Lower lobe of right lung (tissue), 2 donors: Measurements from ENCODE around the gene TEX35. TPM values are rescaled to one million over a fixed set of nuclear protein-coding genes. Genes with fewer than 3 reads are reported as not detected.

Experiments used
- ATAC-seq, 2 donors: fragments of 200-7000 bp; cut with Tn5 transposase; one replicate each; pipeline ENCODE4 v1.9.1; 2020 to 2022; ENCODE audit warnings: mild to moderate bottlenecking in 2 of 2, moderate library complexity in 2 of 2
- DNase-seq: peaks from one replicate; pipeline ENCODE4 v3.0.0-alpha.2; 2020
- H3K27ac ChIP-seq: fragments of 200-600 bp; one replicate; pipeline ENCODE4 v1.8.0; 2022
- H3K27me3 ChIP-seq: fragments of 200-600 bp; one replicate; pipeline ENCODE4 v1.8.0; 2022; ENCODE audit warnings: low read depth
- H3K36me3 ChIP-seq: fragments of 200-600 bp; one replicate; pipeline ENCODE4 v1.8.0; 2022; ENCODE audit warnings: mild to moderate bottlenecking
- H3K4me1 ChIP-seq: fragments of 200-600 bp; one replicate; pipeline ENCODE4 v1.8.0; 2022
- H3K4me3 ChIP-seq: fragments of 200-600 bp; one replicate; pipeline ENCODE4 v1.8.0; 2022; ENCODE audit warnings: mild to moderate bottlenecking
- H3K9me3 ChIP-seq: fragments of 200-600 bp; one replicate; pipeline ENCODE4 v1.8.0; 2022
- CTCF ChIP-seq: fragments of 200-600 bp; IDR thresholded peaks from one replicate; pipeline ENCODE4 v1.8.0; 2022; ENCODE audit warnings: antibody characterized with exemption, mild to moderate bottlenecking
- intact Hi-C: fragments of 100-400 bp; cut with DNase I; formaldehyde crosslinking; loops from one replicate; pipeline ENCODE4 v1.11.0; 2022
- total RNA-seq: library from RNA; stranded (reverse); fragmentation: NEBNext Ultra II Directional; extraction: Animal tissue kit (Norgen Biotek cat#: 25700); gene quantifications from one replicate; pipeline ENCODE4 v1.2.1, GENCODE V29; 2021
- donor health status: DM: no; HTN: yes; CAD: no; lungs with severe emphysema.

Gene TEX35
- total RNA-seq, 1 donor from 2014 or later, result not detected

GRCh38 chr1:178541829-178542553, 29.1 kb downstream of the TEX35 start:
- H3K9me3 ChIP-seq, result no peaks in the 10 kb centered on the region
- TF ChIP-seq CTCF, result no peak
- H3K27me3 ChIP-seq, result no peaks in the 10 kb centered on the region
- peaks cover 13% of the 10 kb centered on the region for H3K4me1 ChIP-seq
- intact Hi-C loops, result loop anchor here (5.0 kb wide), 1 partner anchor 210 kb away; no protein-coding TSS in a partner anchor
- H3K27ac ChIP-seq, result peak overlapping the region; percentile 75
- no peaks in the 10 kb centered on the region for H3K36me3 ChIP-seq
- ATAC-seq (peak; percentile 74 to 86), DNase-seq (peak; percentile 72)
- H3K4me3 ChIP-seq, result peak overlapping the region; percentile 86

- H3K4me3 ChIP-seq, result peak overlapping the region; percentile 86
- H3K27ac ChIP-seq, result peak overlapping the region; percentile 75
- peak; percentile 97 to 98 for ATAC-seq
- intact Hi-C loops, result loop anchor here (5.0 kb wide), 1 partner anchor 210 kb away; no protein-coding TSS in a partner anchor
- TF ChIP-seq CTCF, result peak; percentile 98
- no peaks in the 10 kb centered on the region for H3K9me3 ChIP-seq
- H3K36me3 ChIP-seq, result no peaks in the 10 kb centered on the region
- peaks cover 7% of the 10 kb centered on the region for H3K4me1 ChIP-seq
- no peaks in the 10 kb centered on the region for H3K27me3 ChIP-seq
- peak; percentile 90 for DNase-seq
These were observed 29.8 kb downstream of the TEX35 start for GRCh38 chr1:178542554-178543289.

GRCh38 chr1:178543290-178543607, 30.3 kb downstream of the TEX35 start:
- no peak for DNase-seq
- Histone ChIP-seq H3K4me3 (peak overlapping the region; percentile 86), H3K4me1 (peaks cover 6% of the 10 kb centered on the region), H3K36me3 (no peaks in the 10 kb centered on the region), H3K27me3 (no peaks in the 10 kb centered on the region), H3K27ac (peak overlapping the region; percentile 75), H3K9me3 (no peaks in the 10 kb centered on the region)
- intact Hi-C loops, result loop anchor here (5.0 kb wide), 1 partner anchor 209 kb away; no protein-coding TSS in a partner anchor
- peak; percentile 23 to 42 for ATAC-seq
- TF ChIP-seq CTCF, result no peak

- Histone ChIP-seq H3K9me3 (no peaks in the 10 kb centered on the region), H3K36me3 (no peaks in the 10 kb centered on the region), H3K27me3 (no peaks in the 10 kb centered on the region), H3K27ac (no peak overlapping the region), H3K4me1 (peaks cover 6% of the 10 kb centered on the region), H3K4me3 (no peak overlapping the region)
- ATAC-seq (no peak), DNase-seq (no peak)
- TF ChIP-seq CTCF, result no peak
- intact Hi-C loops, result loop anchor here (5.0 kb wide), 1 partner anchor 208 kb away; no protein-coding TSS in a partner anchor
These were observed 31.6 kb downstream of the TEX35 start for GRCh38 chr1:178544531-178544930.

- no peak for TF ChIP-seq CTCF
- DNase-seq, result no peak
- no peaks in the 10 kb centered on the region for H3K9me3 ChIP-seq
- no peak for ATAC-seq
- no peak overlapping the region for H3K27ac ChIP-seq
- H3K4me3 ChIP-seq, result no peak overlapping the region
- intact Hi-C loops, result no loop called here
- H3K4me1 ChIP-seq, result no peaks in the 10 kb centered on the region
- no peaks in the 10 kb centered on the region for H3K27me3 ChIP-seq
- no peaks in the 10 kb centered on the region for H3K36me3 ChIP-seq
These were observed 35.2 kb downstream of the TEX35 start for GRCh38 chr1:178548108-178548507.
